IMR-90 (cell line): Measurements from ENCODE around the gene CRYZL1. TPM values are rescaled to one million over a fixed set of nuclear protein-coding genes. Genes with fewer than 3 reads are reported as not detected.

Experiments
- ATAC-seq: fragments of 200-7000 bp; cut with Tn5 transposase; 2 replicates; pipeline ENCODE4 v1.9.1; 2020; ENCODE audit warnings: low read depth, mild to moderate bottlenecking, moderate library complexity
- BruUV-seq: library from RNA; stranded (reverse); fragments of 400-500 nt; replicated peaks from 2 replicates; lab custom pipeline; 2021; lab: Mats Ljungman, UMichigan
- CTCF ChIA-PET: fragments of 300-600 bp; formaldehyde crosslinking; extraction: SDS; loops from one replicate; lab custom pipeline; 2021; ENCODE audit warnings: antibody characterized with exemption; lab: Yijun Ruan, JAX
- POLR2A ChIA-PET: fragments of 300-600 bp; sonication (Branson Sonifier 250); formaldehyde crosslinking; loops from one replicate; lab custom pipeline; 2022; ENCODE audit warnings: antibody characterized with exemption; ENCODE audit not compliant: unreplicated experiment; lab: Charles Lee
- DNase-seq: peaks from one replicate; pipeline ENCODE4 v3.0.0; 2013
- H2AFZ ChIP-seq: replicated peaks from 2 replicates; pipeline ENCODE3; 2013; ENCODE audit warnings: low read length, mild to moderate bottlenecking; ENCODE audit not compliant: poor library complexity
- H2AK5ac ChIP-seq: 2 replicates; pipeline ENCODE4 v1.6.1; 2013; ENCODE audit warnings: low read depth, low read length, inconsistent platforms
- H2AK9ac ChIP-seq: replicated peaks from 2 replicates; pipeline ENCODE3; 2013; ENCODE audit warnings: mild to moderate bottlenecking, low read depth, low read length, moderate library complexity; ENCODE audit not compliant: poor library complexity
- H2BK120ac ChIP-seq: 2 replicates; pipeline ENCODE4 v1.6.1; 2013; ENCODE audit warnings: low read depth, low read length, inconsistent platforms
- H2BK15ac ChIP-seq: 3 replicates; pipeline ENCODE4 v1.6.1; 2013; ENCODE audit warnings: low read depth, low read length, inconsistent platforms
- H2BK20ac ChIP-seq: 2 replicates; pipeline ENCODE4 v1.6.1; 2013; ENCODE audit warnings: low read depth, mild to moderate bottlenecking, inconsistent platforms, low read length, moderate library complexity
- H2BK5ac ChIP-seq: 2 replicates; pipeline ENCODE4 v1.6.1; 2013; ENCODE audit warnings: mild to moderate bottlenecking, low read depth, low read length, inconsistent platforms; ENCODE audit not compliant: poor library complexity, severe bottlenecking
- H3K14ac ChIP-seq: replicated peaks from 2 replicates; pipeline ENCODE4 v1.6.1; 2013; ENCODE audit warnings: low read depth, low read length, inconsistent platforms
- H3K18ac ChIP-seq: 2 replicates; pipeline ENCODE4 v1.6.1; 2013; ENCODE audit warnings: low read depth, low read length, control low read depth
- H3K23ac ChIP-seq: 2 replicates; pipeline ENCODE4 v1.6.1; 2013; ENCODE audit warnings: low read depth, low read length, inconsistent platforms
- H3K27ac ChIP-seq: 2 replicates; pipeline ENCODE4 v1.5.1; 2013; ENCODE audit warnings: mild to moderate bottlenecking, control low read depth, low read length; ENCODE audit not compliant: insufficient read depth
- H3K27me3 ChIP-seq: 2 replicates; pipeline ENCODE4 v1.6.1; 2013; ENCODE audit warnings: low read length; ENCODE audit not compliant: control insufficient read depth, insufficient read depth
- H3K36me3 ChIP-seq: 2 replicates; pipeline ENCODE4 v1.6.1; 2013; ENCODE audit warnings: low read length, mixed read lengths; ENCODE audit not compliant: control insufficient read depth, insufficient read depth
- H3K4ac ChIP-seq: 2 replicates; pipeline ENCODE4 v1.6.1; 2013; ENCODE audit warnings: low read depth, low read length, inconsistent platforms
- H3K4me1 ChIP-seq: 2 replicates; pipeline ENCODE4 v1.6.1; 2013; ENCODE audit warnings: low read length, mixed read lengths; ENCODE audit not compliant: control insufficient read depth, insufficient read depth
- H3K4me2 ChIP-seq: 2 replicates; pipeline ENCODE4 v1.6.1; 2013; ENCODE audit warnings: low read depth, mild to moderate bottlenecking, control low read depth, low read length, moderate library complexity
- H3K4me3 ChIP-seq: 2 replicates; pipeline ENCODE4 v1.5.1; 2013; ENCODE audit warnings: low read depth, mild to moderate bottlenecking, control low read depth, low read length, moderate library complexity; ENCODE audit not compliant: insufficient read depth
- H3K56ac ChIP-seq: 2 replicates; pipeline ENCODE4 v1.6.1; 2013; ENCODE audit warnings: low read length, inconsistent platforms; ENCODE audit not compliant: insufficient read depth; ENCODE audit errors: extremely low read depth
- H3K79me1 ChIP-seq, 2 experiments: 2 replicates each; pipeline ENCODE4 v1.6.1; 2013; ENCODE audit warnings: low read length in 2 of 2, inconsistent platforms in 1 of 2, low read depth in 1 of 2
- H3K9ac ChIP-seq: 2 replicates; pipeline ENCODE4 v1.6.1; 2013; ENCODE audit warnings: low read depth, low read length, control low read depth
- H3K9me1 ChIP-seq: 2 replicates; pipeline ENCODE4 v1.6.1; 2013; ENCODE audit warnings: low read length, inconsistent platforms; ENCODE audit not compliant: insufficient read depth
- H3K9me3 ChIP-seq: 2 replicates; pipeline ENCODE4 v1.6.1; 2013; ENCODE audit warnings: low read length; ENCODE audit not compliant: control insufficient read depth, insufficient read depth
- H4K20me1 ChIP-seq: 2 replicates; pipeline ENCODE4 v1.6.1; 2013; ENCODE audit warnings: low read length, inconsistent platforms; ENCODE audit not compliant: insufficient read depth
- H4K5ac ChIP-seq: 2 replicates; pipeline ENCODE4 v1.6.1; 2013; ENCODE audit warnings: mild to moderate bottlenecking, low read depth, low read length, control low read depth
- H4K8ac ChIP-seq, 2 experiments: 2 replicates each; pipeline ENCODE4 v1.6.1; 2013; ENCODE audit warnings: low read depth in 2 of 2, low read length in 2 of 2, control low read depth in 1 of 2, inconsistent platforms in 1 of 2
- H4K91ac ChIP-seq: 2 replicates; pipeline ENCODE4 v1.6.1; 2013; ENCODE audit warnings: low read depth, low read length, inconsistent platforms; ENCODE audit not compliant: insufficient read depth
- BHLHE40 ChIP-seq: fragments of 150-350 bp; IDR thresholded peaks from 2 replicates; pipeline ENCODE4 v1.6.1; 2016; ENCODE audit warnings: mild to moderate bottlenecking, low read depth, low read length
- CEBPB ChIP-seq: IDR thresholded peaks from 2 replicates; pipeline ENCODE4 v1.6.1; 2012; ENCODE audit warnings: low read depth, low read length, improper control_type of control experiment
- MAZ ChIP-seq: IDR thresholded peaks from 2 replicates; pipeline ENCODE4 v1.6.1; 2012; ENCODE audit warnings: low read depth, mild to moderate bottlenecking, low read length, improper control_type of control experiment, moderate library complexity, borderline replicate concordance
- MXI1 ChIP-seq: IDR thresholded peaks from 2 replicates; pipeline ENCODE4 v1.6.1; 2012; ENCODE audit warnings: low read depth, mild to moderate bottlenecking, low read length, moderate library complexity, borderline replicate concordance
- WGBS, 2 experiments: methylation state at CpG; one replicate each; pipeline versions ENCODE4 v1.1.5 to v1.1.7; 2013; ENCODE audit warnings: missing lambda C conversion rate in 2 of 2; ENCODE audit not compliant: insufficient read length in 1 of 2; ENCODE audit errors: extremely low coverage in 2 of 2; 5-methylcytosine and 5-hydroxymethylcytosine counted together
- dilution Hi-C: fragments of 300-500 bp; cut with HindIII; formaldehyde crosslinking; loops from one replicate; pipeline ENCODE4 v1.14.3; 2018; ENCODE audit warnings: low sequenced_read_pairs; ENCODE audit not compliant: unreplicated experiment
- in situ Hi-C: fragments of 300-500 bp; cut with MboI; formaldehyde crosslinking; loops from 3 replicates; pipeline ENCODE4 v1.14.3; 2019; ENCODE audit warnings: low sequenced_read_pairs, inconsistent platforms, mixed read lengths
- intact Hi-C: fragments of 100-400 bp; cut with micrococcal nuclease; formaldehyde crosslinking; loops from 2 replicates; pipeline ENCODE4 v1.10.0; 2022
- polyA plus RNA-seq, 3 experiments: library from polyadenylated mRNA; depleted of rRNA; stranded (reverse); fragments of >200 nt; gene quantifications; 2 replicates each; pipeline ENCODE4 v1.2.3, GENCODE V29; 2012; ENCODE audit warnings: low replicate concordance in 1 of 3
- total RNA-seq: library from RNA; depleted of rRNA; stranded (reverse); fragments of >200 nt; gene quantifications from 2 replicates; pipeline ENCODE4 v1.2.3, GENCODE V29; 2012
- TF ChIP-seq, protein P1 (sequence below): conservative IDR thresholded peaks from 2 replicates; pipeline ENCODE4 v1.5.1; 2012; ENCODE audit warnings: mild to moderate bottlenecking, low read depth, low read length, improper control_type of control experiment

The CRYZL1 gene
- total and polyA plus RNA-seq, 2 of the 4 experiments (the other 2 are of a cell fraction): 19.9 to 28.5 TPM

DNA sequence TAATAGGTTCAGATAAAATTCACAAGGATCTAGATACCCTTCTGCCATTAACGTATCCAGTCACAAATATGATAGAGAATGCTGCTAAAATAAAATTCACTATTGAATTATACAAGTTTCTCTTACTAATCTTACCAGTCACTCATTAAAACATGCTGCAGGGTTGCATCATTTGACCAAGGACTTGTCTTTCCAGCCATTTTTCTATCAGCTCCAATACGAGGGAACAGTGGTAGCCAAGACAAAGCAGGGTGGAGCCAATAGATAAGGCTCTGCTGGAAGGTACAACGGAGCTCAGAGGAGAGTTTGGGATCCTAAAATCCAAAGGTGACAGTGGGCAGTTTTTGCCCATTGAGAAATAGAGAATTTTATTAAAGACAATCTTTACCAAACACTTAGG lies 57.1 kb downstream of the CRYZL1 start:
- peaks cover 6% of the 10 kb centered on the region for H3K36me3 ChIP-seq
- no peak for DNase-seq
- H2AFZ ChIP-seq: no peak overlapping the region
- H3K4ac ChIP-seq: no peak overlapping the region
- no peak for ATAC-seq
- intact Hi-C loops: no loop called here
- H3K79me1 ChIP-seq: peaks cover 21 to 45% of the 10 kb centered on the region in 2 experiments
- no peak overlapping the region; the same call in 1 of the 2 replicates for H3K23ac ChIP-seq
- ChIA-PET CTCF (no interaction called here), POLR2A (interaction anchor here (0.5 kb wide), 1 partner anchor 309 kb away, joined by 3 read pairs; no protein-coding TSS in a partner anchor)
- H3K18ac ChIP-seq: no peak overlapping the region
- no peak overlapping the region for H3K56ac ChIP-seq
- H4K20me1 ChIP-seq: no peaks in the 10 kb centered on the region; the same call in 1 of the 2 replicates
- H3K9me1 ChIP-seq: peaks cover 4% of the 10 kb centered on the region
- in situ Hi-C loops: no loop called here
- WGBS, 2 experiments: no CpG with 5 or more reads among the region's 3 CpGs
- no peak overlapping the region for H3K9ac ChIP-seq
- H3K27me3 ChIP-seq: no peaks in the 10 kb centered on the region
- no peak overlapping the region for H3K4me3 ChIP-seq
- H3K4me2 ChIP-seq: no peak overlapping the region
- peaks cover 2% of the 10 kb centered on the region; the same call in 1 of the 2 replicates for H3K4me1 ChIP-seq
- H3K27ac ChIP-seq: no peak overlapping the region
- H2AK5ac ChIP-seq: no peak overlapping the region
- TF ChIP-seq MXI1 (no peak), MAZ (no peak), CEBPB (no peak), BHLHE40 (no peak)
- TF ChIP-seq, protein P1, sequence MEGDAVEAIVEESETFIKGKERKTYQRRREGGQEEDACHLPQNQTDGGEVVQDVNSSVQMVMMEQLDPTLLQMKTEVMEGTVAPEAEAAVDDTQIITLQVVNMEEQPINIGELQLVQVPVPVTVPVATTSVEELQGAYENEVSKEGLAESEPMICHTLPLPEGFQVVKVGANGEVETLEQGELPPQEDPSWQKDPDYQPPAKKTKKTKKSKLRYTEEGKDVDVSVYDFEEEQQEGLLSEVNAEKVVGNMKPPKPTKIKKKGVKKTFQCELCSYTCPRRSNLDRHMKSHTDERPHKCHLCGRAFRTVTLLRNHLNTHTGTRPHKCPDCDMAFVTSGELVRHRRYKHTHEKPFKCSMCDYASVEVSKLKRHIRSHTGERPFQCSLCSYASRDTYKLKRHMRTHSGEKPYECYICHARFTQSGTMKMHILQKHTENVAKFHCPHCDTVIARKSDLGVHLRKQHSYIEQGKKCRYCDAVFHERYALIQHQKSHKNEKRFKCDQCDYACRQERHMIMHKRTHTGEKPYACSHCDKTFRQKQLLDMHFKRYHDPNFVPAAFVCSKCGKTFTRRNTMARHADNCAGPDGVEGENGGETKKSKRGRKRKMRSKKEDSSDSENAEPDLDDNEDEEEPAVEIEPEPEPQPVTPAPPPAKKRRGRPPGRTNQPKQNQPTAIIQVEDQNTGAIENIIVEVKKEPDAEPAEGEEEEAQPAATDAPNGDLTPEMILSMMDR: no peak
- no TSS peak for BruUV-seq
- H4K8ac ChIP-seq: no peak overlapping the region
- H2BK5ac ChIP-seq: no peak overlapping the region
- no peaks in the 10 kb centered on the region for H3K9me3 ChIP-seq
- H2BK120ac ChIP-seq: no peak overlapping the region
- H4K5ac ChIP-seq: no peak overlapping the region
- no peak overlapping the region for H4K91ac ChIP-seq
- no peak overlapping the region for H2BK15ac ChIP-seq
- no peak overlapping the region for H2AK9ac ChIP-seq
- no peak overlapping the region for H3K14ac ChIP-seq
- dilution Hi-C loops: no loop called here
- H2BK20ac ChIP-seq: no peak overlapping the region
